Body of pancreas (tissue), 4 donors: Measurements from ENCODE around the gene TBX4.

Experiments used
- CTCF ChIP-seq, 7 experiments: fragments of 450-650 bp in 4 of 7; fragments of 200-600 bp in 3 of 7; sonication (generic) in 3 of 7; IDR thresholded peaks; one replicate each; pipeline ENCODE4 v1.5.1; 2016 to 2019; ENCODE audit warnings: antibody characterized with exemption in 7 of 7
- POLR2A ChIP-seq, 3 donors: fragments of 450-650 bp; IDR thresholded peaks; one replicate each; pipeline ENCODE4 v1.6.1; 2016; ENCODE audit warnings: antibody characterized with exemption in 3 of 3, mild to moderate bottlenecking in 2 of 3

GRCh38 chr17:61498042-61498994, 46.1 kb downstream of the TBX4 start:
- no peak for TF ChIP-seq CTCF (IDR thresholded peaks at IDR 0.05)
- TF ChIP-seq POLR2A (IDR thresholded peaks at IDR 0.05) = no peak
